ENCODE data around the gene EPHA2.

Gene EPHA2

GRCh38 chr1:16122350-16122881, 33.5 kb downstream of the EPHA2 start:
- TF ChIP-seq POLR2AphosphoS5 (IDR thresholded peaks at IDR 0.05; ENCODE audit: low read depth, low read length), result no peak; the same call in 1 of the 2 replicates
- no peak for TF ChIP-seq FOXP2 (optimal IDR thresholded peaks at IDR 0.05; ENCODE audit: borderline replicate concordance, extremely low read depth, extremely low read length, insufficient read depth)
- no peak for TF ChIP-seq REST (IDR thresholded peaks at IDR 0.05; ENCODE audit: insufficient read depth in 1 of 2, low read depth in 2 of 2, low read length in 2 of 2)

GRCh38 chr1:16120940-16121410, 34.9 kb downstream of the EPHA2 start:
- no peak for TF ChIP-seq POLR2AphosphoS5 (IDR thresholded peaks at IDR 0.05; ENCODE audit: low read depth, low read length)
- no peak for TF ChIP-seq SIN3A (IDR thresholded peaks at IDR 0.05; ENCODE audit: borderline replicate concordance, insufficient read depth, low read length)
- TF ChIP-seq TAF1 (IDR thresholded peaks at IDR 0.05; ENCODE audit: borderline replicate concordance, insufficient read depth, low read length), result no peak
- no peak for TF ChIP-seq FOXP2 (optimal IDR thresholded peaks at IDR 0.05; ENCODE audit: borderline replicate concordance, extremely low read depth, extremely low read length, insufficient read depth)
- no peak for TF ChIP-seq REST (IDR thresholded peaks at IDR 0.05; ENCODE audit: insufficient read depth in 1 of 2, low read depth in 2 of 2, low read length in 2 of 2)

- no peak for TF ChIP-seq POLR2AphosphoS5 (IDR thresholded peaks at IDR 0.05; ENCODE audit: low read depth, low read length)
Observed at GRCh38 chr1:16120407-16120806, 35.5 kb downstream of the EPHA2 start.

GRCh38 chr1:16119926-16120325, 35.9 kb downstream of the EPHA2 start:
- no peak for TF ChIP-seq FOXP2 (optimal IDR thresholded peaks at IDR 0.05; ENCODE audit: borderline replicate concordance, extremely low read depth, extremely low read length, insufficient read depth)
- no peak for TF ChIP-seq TAF1 (IDR thresholded peaks at IDR 0.05; ENCODE audit: borderline replicate concordance, insufficient read depth, low read length)
- no peak for TF ChIP-seq REST (IDR thresholded peaks at IDR 0.05; ENCODE audit: insufficient read depth in 1 of 2, low read depth in 2 of 2, low read length in 2 of 2)
- no peak for TF ChIP-seq POLR2AphosphoS5 (IDR thresholded peaks at IDR 0.05; ENCODE audit: low read depth, low read length)
- no peak for TF ChIP-seq SIN3A (IDR thresholded peaks at IDR 0.05; ENCODE audit: borderline replicate concordance, insufficient read depth, low read length)

- TF ChIP-seq SIN3A (IDR thresholded peaks at IDR 0.05; ENCODE audit: borderline replicate concordance, insufficient read depth, low read length), result no peak
- TF ChIP-seq POLR2AphosphoS5 (IDR thresholded peaks at IDR 0.05; ENCODE audit: low read depth, low read length), result no peak
- no peak for TF ChIP-seq REST (IDR thresholded peaks at IDR 0.05; ENCODE audit: insufficient read depth in 1 of 2, low read depth in 2 of 2, low read length in 2 of 2)
- no peak for TF ChIP-seq FOXP2 (optimal IDR thresholded peaks at IDR 0.05; ENCODE audit: borderline replicate concordance, extremely low read depth, extremely low read length, insufficient read depth)
- TF ChIP-seq TAF1 (IDR thresholded peaks at IDR 0.05; ENCODE audit: borderline replicate concordance, insufficient read depth, low read length), result no peak
Observed at GRCh38 chr1:16119504-16119903, 36.4 kb downstream of the EPHA2 start.

Data from PFSK-1 (cell line).